ENCODE measurements around the gene FABP3. TPM values are rescaled to one million over a fixed set of nuclear protein-coding genes. Genes with fewer than 3 reads are reported as not detected.
A peak's percentile ranks its signal among the peaks of the same experiment; 100 is the strongest.

FABP3 gene
- total RNA-seq, 4 donors from 2014 or later = 1.5 to 5.6 (median 3.3) TPM

GRCh38 chr1:31371121-31371959 lies 1.5 kb downstream of the FABP3 start:
- Histone ChIP-seq H3K36me3 (peaks cover 18% of the 10 kb centered on the region), H3K9me3 (no peaks in the 10 kb centered on the region), H3K4me1 (peaks cover 36% of the 10 kb centered on the region), H3K27ac (no peak overlapping the region), H3K27me3 (no peaks in the 10 kb centered on the region), H3K4me3 (no peak overlapping the region)
- WGBS = 79% methylated on average over 10 of the region's 10 CpGs
- TF ChIP-seq EP300 (IDR thresholded peaks at IDR 0.05) = no peak
- TF ChIP-seq CTCF (IDR thresholded peaks at IDR 0.05) = no peak
- TF ChIP-seq POLR2A (IDR thresholded peaks at IDR 0.05) = no peak
- TF ChIP-seq POLR2AphosphoS5 (IDR thresholded peaks at IDR 0.05) = no peak
- DNase-seq (ENCODE audit: low spot score in 2 of 2) = peak in 1 of 2 donors; percentile 37

- no peak for DNase-seq (ENCODE audit: low spot score in 2 of 2)
- peaks cover 24% of the 10 kb centered on the region for H3K36me3 ChIP-seq
- H3K9me3 ChIP-seq = no peaks in the 10 kb centered on the region
- no peak overlapping the region for H3K27ac ChIP-seq
- no peak for TF ChIP-seq CTCF (IDR thresholded peaks at IDR 0.05)
- TF ChIP-seq POLR2AphosphoS5 (IDR thresholded peaks at IDR 0.05) = no peak
- no peak for TF ChIP-seq POLR2A (IDR thresholded peaks at IDR 0.05)
- no peak for TF ChIP-seq EP300 (IDR thresholded peaks at IDR 0.05)
- peaks cover 36% of the 10 kb centered on the region for H3K4me1 ChIP-seq
- 98% methylated on average over 4 of the region's 4 CpGs for WGBS
- H3K27me3 ChIP-seq = no peaks in the 10 kb centered on the region
- H3K4me3 ChIP-seq = no peak overlapping the region
These were observed 2.3 kb downstream of the FABP3 start for GRCh38 chr1:31370565-31370964.

GRCh38 chr1:31370021-31370420 lies 2.9 kb downstream of the FABP3 start:
- Histone ChIP-seq H3K27ac (no peak overlapping the region), H3K4me1 (peaks cover 36% of the 10 kb centered on the region), H3K36me3 (peaks cover 29% of the 10 kb centered on the region), H3K4me3 (no peak overlapping the region), H3K27me3 (no peaks in the 10 kb centered on the region), H3K9me3 (no peaks in the 10 kb centered on the region)
- 81% methylated on average over 2 of the region's 2 CpGs for WGBS
- TF ChIP-seq POLR2AphosphoS5 (IDR thresholded peaks at IDR 0.05) (no peak), EP300 (IDR thresholded peaks at IDR 0.05) (no peak), CTCF (IDR thresholded peaks at IDR 0.05) (no peak), POLR2A (IDR thresholded peaks at IDR 0.05) (no peak)
- DNase-seq (ENCODE audit: low spot score in 2 of 2) = no peak

GRCh38 chr1:31368611-31369107 lies 4.2 kb downstream of the FABP3 start:
- no peak for TF ChIP-seq POLR2AphosphoS5 (IDR thresholded peaks at IDR 0.05)
- no peak for TF ChIP-seq EP300 (IDR thresholded peaks at IDR 0.05)
- TF ChIP-seq POLR2A (IDR thresholded peaks at IDR 0.05) = no peak
- TF ChIP-seq CTCF (IDR thresholded peaks at IDR 0.05) = no peak
- DNase-seq (ENCODE audit: low spot score in 2 of 2) = peak in 1 of 2 donors; percentile 23
- Histone ChIP-seq H3K4me3 (no peak overlapping the region), H3K9me3 (no peaks in the 10 kb centered on the region), H3K27ac (no peak overlapping the region), H3K27me3 (no peaks in the 10 kb centered on the region), H3K4me1 (peaks cover 25% of the 10 kb centered on the region), H3K36me3 (peaks cover 42% of the 10 kb centered on the region)
- WGBS = 90% methylated on average over 3 of the region's 3 CpGs

- Histone ChIP-seq H3K9me3 (no peaks in the 10 kb centered on the region), H3K27me3 (no peaks in the 10 kb centered on the region), H3K36me3 (peaks cover 47% of the 10 kb centered on the region), H3K27ac (no peak overlapping the region), H3K4me1 (peaks cover 6% of the 10 kb centered on the region), H3K4me3 (no peak overlapping the region)
- peak in 1 of 2 donors; percentile 6 for DNase-seq (ENCODE audit: low spot score in 2 of 2)
- 83% methylated on average over 2 of the region's 2 CpGs for WGBS
- no peak for TF ChIP-seq POLR2A (IDR thresholded peaks at IDR 0.05)
- TF ChIP-seq POLR2AphosphoS5 (IDR thresholded peaks at IDR 0.05) = no peak
- no peak for TF ChIP-seq CTCF (IDR thresholded peaks at IDR 0.05)
- no peak for TF ChIP-seq EP300 (IDR thresholded peaks at IDR 0.05)
These were observed 6.1 kb downstream of the FABP3 start for GRCh38 chr1:31366796-31367195.
